NCI-H2107 (cell line): ENCODE data around the gene CEP290.
"Not testable (repeated sequence)": the region's sequence is repeated elsewhere in the genome, so short reads cannot be mapped to it uniquely, and the experiment has no call there.

Experiments
- DNase-seq: peaks from one replicate; lab custom pipeline; 2025; lab: John Stamatoyannopoulos, UW

The CEP290 gene

GRCh38 chr12:88036353-88036965 is 105.4 kb downstream of the CEP290 start:
- DNase-seq: no peak

GRCh38 chr12:88035907-88036289 is 106.0 kb downstream of the CEP290 start:
- no peak for DNase-seq

DNA sequence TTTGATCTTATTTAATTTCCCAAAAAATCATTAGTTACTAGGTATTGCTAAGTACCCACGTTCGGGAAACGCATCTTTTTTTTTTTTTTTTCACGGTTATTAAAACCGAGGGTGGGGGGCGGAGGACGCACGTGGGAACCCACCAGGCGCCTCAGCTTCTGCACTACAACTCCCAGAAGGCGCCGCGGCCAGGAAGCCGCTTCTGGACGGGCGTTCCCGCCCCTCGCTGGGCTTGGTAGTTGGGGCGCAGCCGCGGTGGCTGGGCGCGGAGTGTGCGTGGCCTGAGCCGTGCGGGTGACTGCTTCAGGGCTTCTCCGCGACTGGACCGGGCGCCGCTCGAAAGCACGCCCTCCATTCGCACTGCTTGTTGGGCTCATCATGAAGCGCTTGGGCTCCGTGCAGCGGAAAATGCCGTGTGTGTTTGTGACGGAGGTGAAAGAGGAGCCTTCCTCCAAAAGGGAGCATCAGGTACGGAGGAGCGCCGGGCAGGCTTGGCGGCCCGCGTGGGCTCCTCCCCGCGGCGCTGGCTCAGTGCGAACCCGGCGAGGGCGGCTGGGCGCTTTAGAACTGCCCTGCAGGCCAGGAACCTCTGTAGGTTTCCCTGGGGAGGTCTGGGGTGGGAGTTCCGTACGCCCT is 106.5 kb downstream of the CEP290 start:
- DNase-seq: peak; percentile 85

- DNase-seq: not testable (repeated sequence)
These were observed 110.7 kb downstream of the CEP290 start for GRCh38 chr12:88031161-88031560.

DNA sequence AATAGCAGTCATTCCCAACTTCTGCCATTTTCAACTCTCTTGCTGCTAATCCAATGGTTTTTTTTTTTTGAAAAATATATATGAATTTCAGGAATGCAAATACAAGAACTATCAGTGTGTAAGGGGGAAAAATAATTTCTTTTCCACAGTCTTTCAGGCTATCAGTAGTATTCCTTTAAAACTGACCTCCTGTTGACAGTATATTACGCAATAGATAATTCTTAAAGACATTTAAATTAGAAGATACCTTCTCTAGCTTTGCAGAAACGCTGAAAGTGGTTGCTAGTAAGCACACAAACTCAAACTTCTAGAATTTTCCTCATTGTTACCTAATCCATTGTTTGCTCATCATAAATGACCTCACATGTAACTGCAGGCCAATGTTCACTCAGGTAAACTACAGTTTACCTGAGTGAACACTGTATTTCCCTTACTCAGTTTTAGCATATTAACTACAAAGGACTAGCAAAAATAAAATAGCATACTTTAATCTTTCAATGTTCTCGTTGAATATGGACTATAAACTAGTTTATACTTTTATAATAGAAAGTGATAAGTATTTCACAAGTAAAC is 112.7 kb downstream of the CEP290 start, which contains the start of gene C12orf50:
Gene C12orf50 (minus strand): TSS at position 309 of the 573 bp plus-strand sequence. CDS start 2,439 bp downstream, outside the sequence.
- no peak for DNase-seq

- no peak for DNase-seq
These were observed 115.7 kb downstream of the CEP290 start for GRCh38 chr12:88026196-88026595.

DNA sequence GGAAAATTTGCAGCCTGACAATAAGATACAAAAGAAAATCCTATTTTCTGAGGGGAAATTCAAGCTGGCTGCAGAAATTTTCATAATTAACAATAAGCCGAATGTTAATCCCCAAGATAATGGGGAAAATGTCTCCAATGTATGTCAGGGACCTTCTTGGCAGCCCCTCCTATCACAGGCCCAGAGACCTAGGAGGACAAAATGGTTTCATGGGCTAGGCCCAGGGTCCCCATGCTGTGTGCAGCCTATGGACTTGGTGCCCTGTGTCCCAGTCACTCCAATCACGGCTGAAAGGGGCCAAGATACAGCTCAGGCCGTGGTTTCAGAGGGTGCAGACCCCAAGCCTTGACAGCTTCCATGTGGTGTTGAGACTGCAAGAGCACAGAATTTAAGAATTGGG is 123.9 kb downstream of the CEP290 start:
- no peak for DNase-seq

- no peak for DNase-seq
These were observed 126.1 kb downstream of the CEP290 start for GRCh38 chr12:88015825-88016224.

- no peak for DNase-seq
These were observed 130.1 kb downstream of the CEP290 start for GRCh38 chr12:88011755-88012154.

DNA sequence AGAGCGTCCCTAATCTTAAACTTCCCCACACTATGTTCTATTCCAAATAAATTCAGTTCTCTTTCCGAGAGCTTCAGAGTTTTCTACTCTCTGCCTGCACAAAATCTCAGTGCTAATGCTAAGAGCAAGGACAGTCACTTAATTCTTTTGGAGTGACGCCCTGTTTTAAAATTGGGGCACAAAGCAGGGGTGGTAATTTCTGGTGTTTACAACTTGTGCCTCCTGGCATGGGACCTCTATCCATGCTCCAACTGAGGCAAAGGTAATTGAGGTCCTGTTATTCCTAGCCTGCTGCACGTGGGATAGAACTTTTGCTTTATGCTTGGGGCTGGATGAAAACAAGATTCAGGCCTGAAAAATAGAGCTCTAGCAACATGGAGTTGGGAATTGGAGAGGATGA is 135.5 kb downstream of the CEP290 start:
- no peak for DNase-seq

- no peak for DNase-seq
These were observed 140.6 kb downstream of the CEP290 start for GRCh38 chr12:88001327-88001726.
